Upper lobe of left lung (tissue), 4 donors: Measurements from ENCODE around the gene TMEM187.

ENCODE experiments used
- POLR2A ChIP-seq, 4 donors: fragments of 450-650 bp; IDR thresholded peaks; one replicate each; pipeline ENCODE4 v1.5.1; 2016 to 2017; ENCODE audit warnings: antibody characterized with exemption in 4 of 4, mild to moderate bottlenecking in 2 of 4
- TF ChIP-seq, protein P1 (sequence below), 6 experiments: fragments of 450-650 bp in 4 of 6; fragments of 200-600 bp in 2 of 6; sonication (generic) in 2 of 6; IDR thresholded peaks; one replicate each; pipeline ENCODE4 v1.5.1; 2016 to 2019; ENCODE audit warnings: antibody characterized with exemption in 6 of 6

DNA sequence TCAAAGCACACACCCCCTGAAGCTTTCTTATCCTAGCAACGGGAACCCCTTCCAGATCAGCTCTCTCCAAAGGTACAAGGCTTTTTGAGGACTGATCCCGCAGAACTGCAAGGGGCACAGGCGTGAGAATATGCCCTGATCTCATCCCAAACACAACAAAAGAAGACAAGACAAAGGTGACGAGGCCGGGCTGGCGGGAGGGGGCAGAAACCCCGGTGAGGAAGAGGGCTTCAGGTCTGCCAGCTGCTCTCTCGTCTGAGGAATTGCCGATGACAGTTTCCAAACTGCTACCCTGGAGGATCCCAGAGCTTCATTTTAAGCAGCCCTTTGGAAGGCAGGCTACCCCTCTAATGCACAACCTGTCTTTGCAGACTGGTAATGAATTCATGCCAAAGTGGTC, 4.3 kb upstream of the TMEM187 start:
- TF ChIP-seq, protein P1, sequence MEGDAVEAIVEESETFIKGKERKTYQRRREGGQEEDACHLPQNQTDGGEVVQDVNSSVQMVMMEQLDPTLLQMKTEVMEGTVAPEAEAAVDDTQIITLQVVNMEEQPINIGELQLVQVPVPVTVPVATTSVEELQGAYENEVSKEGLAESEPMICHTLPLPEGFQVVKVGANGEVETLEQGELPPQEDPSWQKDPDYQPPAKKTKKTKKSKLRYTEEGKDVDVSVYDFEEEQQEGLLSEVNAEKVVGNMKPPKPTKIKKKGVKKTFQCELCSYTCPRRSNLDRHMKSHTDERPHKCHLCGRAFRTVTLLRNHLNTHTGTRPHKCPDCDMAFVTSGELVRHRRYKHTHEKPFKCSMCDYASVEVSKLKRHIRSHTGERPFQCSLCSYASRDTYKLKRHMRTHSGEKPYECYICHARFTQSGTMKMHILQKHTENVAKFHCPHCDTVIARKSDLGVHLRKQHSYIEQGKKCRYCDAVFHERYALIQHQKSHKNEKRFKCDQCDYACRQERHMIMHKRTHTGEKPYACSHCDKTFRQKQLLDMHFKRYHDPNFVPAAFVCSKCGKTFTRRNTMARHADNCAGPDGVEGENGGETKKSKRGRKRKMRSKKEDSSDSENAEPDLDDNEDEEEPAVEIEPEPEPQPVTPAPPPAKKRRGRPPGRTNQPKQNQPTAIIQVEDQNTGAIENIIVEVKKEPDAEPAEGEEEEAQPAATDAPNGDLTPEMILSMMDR (IDR thresholded peaks at IDR 0.05) = no peak
- TF ChIP-seq POLR2A (IDR thresholded peaks at IDR 0.05) = no peak
